ENCODE data around the gene C3orf18. TPM values are rescaled to one million over a fixed set of nuclear protein-coding genes. Genes with fewer than 3 reads are reported as not detected.

Gene C3orf18
- total RNA-seq, 1 donor from 2014 or later = 45.1 TPM

- intact Hi-C loops (cut with micrococcal nuclease) = no loop called here
These were observed 13.0 kb downstream of the C3orf18 start for GRCh38 chr3:50554553-50554952.

DNA sequence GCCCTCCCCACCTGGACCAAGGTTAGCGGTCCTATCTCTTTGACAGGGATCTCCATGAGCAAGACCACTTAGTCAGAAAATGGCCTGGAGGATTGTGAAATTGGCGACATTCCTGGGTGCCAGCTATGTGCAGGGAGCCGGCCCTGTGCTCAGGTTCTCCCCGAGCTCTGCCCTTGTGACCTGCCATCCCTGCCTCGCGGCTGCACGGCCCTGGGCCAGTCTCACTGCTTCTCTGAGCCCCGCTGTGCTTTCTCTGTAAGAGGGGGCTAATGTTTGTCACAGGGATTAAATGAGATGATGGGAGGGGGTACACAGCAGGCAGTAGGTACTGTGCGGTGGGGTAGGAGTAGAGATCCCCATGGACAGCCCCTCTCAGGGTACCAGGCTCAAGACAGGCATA, 14.9 kb downstream of the C3orf18 start:
- intact Hi-C loops (cut with micrococcal nuclease) = no loop called here

- intact Hi-C loops (cut with micrococcal nuclease) = no loop called here
These were observed 15.7 kb downstream of the C3orf18 start for GRCh38 chr3:50551681-50552435.

DNA sequence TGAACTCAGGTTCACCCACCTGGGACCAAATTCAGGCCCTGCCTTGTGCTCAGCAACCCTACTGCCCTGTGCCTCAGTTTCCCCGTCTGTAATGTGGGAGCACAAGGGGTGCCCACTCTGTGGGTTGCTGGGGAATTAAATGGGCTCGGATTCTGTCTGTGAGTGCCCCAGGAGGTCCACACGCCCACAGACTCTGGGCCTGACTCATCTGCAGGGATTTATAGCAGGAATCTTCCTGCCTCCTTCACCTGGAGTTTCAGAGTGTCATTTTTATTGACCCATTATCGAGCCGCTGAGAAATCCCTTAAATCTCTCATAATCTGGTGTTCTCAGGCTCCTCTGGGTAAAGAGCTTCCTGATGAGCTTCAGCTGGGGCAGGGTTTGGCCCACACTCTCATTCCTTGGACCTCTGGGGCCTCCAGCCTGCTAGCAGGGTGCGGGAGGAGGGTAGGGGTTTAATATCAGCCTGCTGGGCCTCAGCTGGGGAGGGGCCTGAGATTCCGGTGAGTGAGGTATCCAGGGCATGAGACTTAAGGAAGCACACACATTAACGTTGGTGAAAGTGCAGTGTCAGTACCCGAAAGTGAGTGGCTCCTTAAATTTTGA, 16.4 kb downstream of the C3orf18 start:
- intact Hi-C loops (cut with micrococcal nuclease) = no loop called here

- intact Hi-C loops (cut with micrococcal nuclease) = no loop called here
These were observed 17.3 kb downstream of the C3orf18 start for GRCh38 chr3:50550079-50550736.

- intact Hi-C loops (cut with micrococcal nuclease) = no loop called here
These were observed 18.3 kb downstream of the C3orf18 start for GRCh38 chr3:50549226-50549625.

- intact Hi-C loops (cut with micrococcal nuclease) = no loop called here
These were observed 21.8 kb downstream of the C3orf18 start for GRCh38 chr3:50545781-50546180.

DNA sequence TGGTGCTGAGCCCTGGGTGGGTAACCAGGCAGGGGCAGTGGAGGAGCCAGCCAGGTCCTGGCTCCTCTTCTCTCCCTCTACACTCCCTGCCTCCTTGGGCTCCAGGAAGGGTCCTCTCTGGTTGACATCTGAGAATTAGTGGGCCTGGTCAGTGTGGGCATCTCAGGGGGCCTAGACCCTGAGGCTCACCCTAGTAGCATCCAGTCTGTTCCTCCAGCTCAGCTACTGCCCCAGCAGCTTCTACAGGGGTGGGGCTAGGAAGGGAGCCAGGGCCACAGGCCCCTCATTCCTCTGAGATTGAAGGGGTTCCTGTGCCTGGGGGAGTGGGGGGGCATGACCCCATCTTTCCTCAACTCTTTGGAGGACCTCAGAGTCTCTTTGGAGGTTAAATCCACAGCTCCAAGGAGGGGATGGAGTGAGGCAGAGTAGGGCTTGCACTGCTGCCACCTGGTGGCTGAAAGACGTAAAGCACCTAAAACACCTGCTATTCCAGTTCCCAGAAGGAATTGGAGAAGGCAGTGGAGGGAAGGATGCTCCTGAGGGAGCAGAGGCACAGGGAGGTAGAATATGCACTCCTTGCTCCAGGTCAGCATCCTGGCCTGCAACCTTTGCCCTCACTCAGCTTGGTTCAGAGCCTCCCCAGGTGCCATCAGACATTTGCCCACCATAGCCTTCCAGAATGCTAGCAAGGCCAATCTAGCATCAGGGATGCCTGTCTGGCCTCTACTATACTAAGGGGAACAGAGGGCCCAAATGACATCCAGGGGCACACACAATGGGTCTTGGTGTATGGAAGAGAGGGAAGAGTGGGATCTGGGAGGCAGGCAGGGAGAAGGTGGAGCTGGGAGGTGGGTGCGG, 25.1 kb downstream of the C3orf18 start:
- intact Hi-C loops (cut with micrococcal nuclease) = loop anchor here (1.0 kb wide), 2 partner anchors 106 to 195 kb away; no protein-coding TSS in a partner anchor

DNA sequence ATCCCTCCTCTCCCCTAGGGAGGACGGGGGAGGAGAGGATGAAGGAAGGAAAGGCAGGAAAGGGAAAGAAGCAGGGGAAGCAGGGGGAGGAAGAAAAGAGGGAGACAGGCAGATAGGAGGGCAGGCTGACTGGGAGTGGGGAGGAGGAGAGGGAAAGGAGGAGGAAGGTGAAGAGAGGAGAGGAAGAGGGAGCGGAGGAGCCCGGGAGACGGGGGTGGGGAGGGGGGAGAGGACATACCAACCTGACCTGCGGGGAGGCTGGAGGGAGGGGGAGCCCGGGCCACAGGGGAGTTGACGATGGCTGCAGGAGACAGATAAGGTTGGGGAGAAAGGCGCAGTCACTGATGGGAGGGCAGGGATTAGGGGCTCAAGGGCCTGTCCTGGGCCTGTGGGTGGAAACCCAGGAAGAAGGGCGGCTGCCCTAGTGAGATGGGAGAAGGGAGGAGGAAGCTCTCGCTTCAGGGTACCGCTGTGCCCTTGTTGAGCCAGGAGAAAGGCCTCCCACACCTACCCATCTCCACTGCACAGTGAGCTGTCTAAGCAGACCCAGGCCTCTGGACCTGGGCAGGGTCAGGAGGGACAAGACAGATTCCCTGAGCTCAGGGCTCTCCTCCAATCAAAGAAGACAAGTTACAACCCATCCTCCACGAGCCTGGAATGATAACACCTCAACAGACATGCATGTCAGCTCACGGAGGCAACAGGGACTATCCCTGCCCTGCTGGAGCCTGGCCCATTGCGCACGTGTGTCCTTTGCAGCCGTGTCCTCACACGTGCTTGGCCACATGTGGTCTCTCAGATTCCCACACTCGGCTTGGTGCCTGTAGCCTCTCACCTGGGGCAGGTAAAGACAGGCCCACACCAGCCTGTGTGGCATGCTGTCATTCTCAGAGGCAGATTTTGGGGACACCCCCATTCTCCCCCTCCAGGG, 27.9 kb downstream of the C3orf18 start:
- intact Hi-C loops (cut with micrococcal nuclease) = no loop called here

GRCh38 chr3:50537421-50538129, 30.0 kb downstream of the C3orf18 start:
- intact Hi-C loops (cut with micrococcal nuclease) = no loop called here

DNA sequence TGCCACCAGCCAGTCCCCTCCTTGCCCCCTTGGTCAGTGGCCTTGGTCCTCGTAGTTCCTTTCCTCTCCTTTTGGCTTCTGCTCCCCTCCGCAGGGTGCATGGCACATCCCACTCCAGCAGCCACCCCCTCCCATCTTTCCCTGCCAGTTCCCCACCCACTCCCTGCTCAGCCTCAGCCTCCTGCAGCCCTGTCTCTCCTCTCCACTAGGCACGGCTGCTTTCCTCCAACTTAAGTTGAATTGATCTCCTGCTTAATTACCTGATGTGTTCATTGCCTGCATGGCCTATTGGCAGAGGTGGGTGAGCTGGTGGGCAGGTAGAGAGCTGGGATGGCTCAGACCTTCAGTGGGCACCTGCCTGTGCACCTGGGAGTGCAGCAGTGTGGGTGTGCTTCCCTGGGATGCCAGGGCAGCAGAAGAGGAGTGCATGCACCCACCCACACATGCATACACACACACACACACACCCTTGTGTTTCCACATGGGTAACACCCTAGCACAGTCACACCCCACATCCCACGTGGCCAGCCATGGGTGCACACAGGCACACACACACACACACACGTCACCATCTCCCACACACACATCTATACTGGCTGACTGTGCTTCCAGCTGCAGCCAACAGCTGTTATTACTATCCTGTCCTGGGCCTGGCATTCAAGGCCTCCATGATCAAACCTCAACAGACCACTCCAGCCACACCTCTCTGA, 30.9 kb downstream of the C3orf18 start:
- intact Hi-C loops (cut with micrococcal nuclease) = no loop called here

DNA sequence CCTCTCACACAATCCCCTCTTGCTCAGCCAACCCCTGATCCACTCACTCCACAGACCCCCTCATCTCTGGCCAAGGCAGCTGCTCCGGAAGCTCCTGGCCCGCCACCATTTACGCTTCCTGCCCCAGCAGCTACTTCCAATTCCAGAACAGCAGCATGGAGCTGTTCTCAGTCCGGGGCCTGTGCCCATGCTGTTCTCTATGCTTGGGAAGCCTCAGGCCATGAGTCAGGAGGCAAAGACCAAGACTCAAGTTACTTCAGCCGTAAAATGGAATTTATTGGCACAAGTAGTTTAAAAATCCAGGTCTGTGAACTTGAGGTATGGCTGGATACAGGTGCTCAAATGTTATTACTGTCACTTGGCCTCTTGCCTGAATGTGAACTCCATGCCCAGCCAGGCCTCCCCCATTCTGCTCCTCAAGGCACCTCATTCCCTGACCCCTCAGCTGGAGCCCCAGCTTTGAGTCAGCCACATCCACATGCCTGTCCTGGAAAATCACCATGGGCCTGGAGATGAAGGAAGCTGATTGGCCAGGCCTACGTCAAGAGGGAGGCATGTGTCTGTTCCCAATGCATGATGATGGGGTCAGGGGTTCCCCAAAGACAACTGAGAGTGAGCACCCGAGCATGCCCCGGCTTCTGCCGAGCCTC, 32.7 kb downstream of the C3orf18 start:
- intact Hi-C loops (cut with micrococcal nuclease) = no loop called here

DNA sequence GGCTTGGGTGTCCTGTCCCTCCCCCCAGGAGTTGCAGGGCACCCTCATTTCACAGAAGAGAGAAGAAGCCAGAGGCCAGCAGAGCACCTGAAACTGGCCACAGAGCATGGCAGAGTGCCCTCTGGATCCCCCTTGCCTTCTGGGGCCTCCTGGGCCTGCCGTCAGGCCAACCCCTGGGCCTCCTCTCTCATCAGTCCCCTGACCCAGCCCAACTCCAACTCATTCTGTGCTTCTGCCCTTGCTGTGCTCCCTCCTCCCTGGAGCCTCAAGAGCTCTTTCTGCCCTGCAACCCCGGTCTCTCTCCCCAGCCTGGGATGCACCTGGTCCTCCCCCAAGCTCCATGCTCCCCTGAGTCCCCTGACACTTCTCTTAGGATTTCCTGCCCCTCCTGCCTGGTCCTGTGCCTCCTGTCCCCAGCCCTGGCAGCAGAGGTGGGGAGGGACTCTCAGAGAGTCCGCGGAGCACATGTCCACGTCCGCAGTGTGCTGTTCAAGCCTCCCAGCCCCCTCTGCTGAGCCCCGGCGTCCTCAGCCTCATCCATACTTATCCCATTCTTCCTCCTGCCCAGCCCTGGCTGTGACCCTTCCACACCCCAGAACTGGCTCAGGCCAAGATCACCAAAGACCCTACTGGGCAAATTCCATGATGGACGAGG, 33.6 kb downstream of the C3orf18 start:
- intact Hi-C loops (cut with micrococcal nuclease) = no loop called here

DNA sequence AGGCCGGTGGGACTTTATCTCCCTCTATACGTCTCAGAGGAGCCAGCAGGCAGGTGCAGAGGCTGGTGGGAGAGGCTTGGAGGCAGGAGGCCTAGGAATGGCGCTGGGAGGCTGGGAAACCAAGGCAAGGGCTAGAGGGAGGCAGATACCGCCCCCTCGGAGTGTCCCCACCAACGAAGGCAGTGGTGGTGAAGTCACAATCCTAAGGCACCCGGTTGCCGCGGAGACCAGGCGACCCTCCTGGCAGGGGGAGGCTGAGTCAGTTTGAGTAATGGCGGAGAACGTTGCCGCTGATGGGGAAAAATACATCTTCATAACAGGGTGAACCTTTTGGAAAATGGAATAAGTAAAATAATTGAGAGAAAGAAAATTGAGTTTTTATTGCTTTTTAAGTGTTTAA, 34.2 kb downstream of the C3orf18 start:
- intact Hi-C loops (cut with micrococcal nuclease) = no loop called here

DNA sequence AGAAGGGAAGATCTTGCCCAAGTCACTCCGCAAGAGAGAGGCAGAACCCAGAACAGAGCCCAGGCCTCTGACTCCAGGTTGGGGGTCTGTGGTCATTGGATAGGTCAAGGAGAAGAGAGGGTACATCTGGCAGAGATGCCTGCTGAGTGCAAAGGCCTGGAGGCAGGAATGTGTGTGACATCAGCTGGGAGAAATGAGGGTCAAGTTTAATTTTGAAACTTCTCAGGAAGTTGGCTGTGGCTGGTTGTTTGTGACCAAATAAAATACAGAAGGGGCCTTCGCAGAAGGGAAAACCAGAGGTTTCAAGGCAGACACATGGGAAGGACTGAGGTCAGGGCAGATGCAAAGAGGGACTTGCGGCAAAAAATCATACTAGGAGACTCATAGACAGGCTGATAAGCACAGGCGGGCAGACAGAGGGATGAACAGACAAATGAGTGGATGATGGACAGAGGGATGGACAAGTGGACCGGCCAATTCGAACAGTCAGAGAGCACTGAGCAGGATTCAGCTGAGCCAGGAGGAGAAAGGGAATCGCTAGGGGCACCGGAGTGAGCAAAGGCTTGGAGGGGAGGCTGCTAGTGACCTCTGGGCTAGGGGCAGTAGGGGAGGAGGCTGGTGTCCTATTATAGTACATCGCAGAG, 35.4 kb downstream of the C3orf18 start:
- intact Hi-C loops (cut with micrococcal nuclease) = no loop called here

GRCh38 chr3:50531201-50531600, 36.3 kb downstream of the C3orf18 start:
- intact Hi-C loops (cut with micrococcal nuclease) = no loop called here
